H1 (cell line): Measurements from ENCODE around the gene CBY2.

ENCODE experiments used
- BRCA1 ChIP-seq: IDR thresholded peaks from 2 replicates; pipeline ENCODE4 v1.6.1; 2012; ENCODE audit warnings: low read depth, low read length, improper control_type of control experiment
- CEBPB ChIP-seq: IDR thresholded peaks from 2 replicates; pipeline ENCODE4 v1.6.1; 2012; ENCODE audit warnings: low read depth, low read length
- EZH2 ChIP-seq: fragments of 200-600 bp; sonication (generic); IDR thresholded peaks from 2 replicates; pipeline ENCODE4 v1.7.1; 2012; ENCODE audit warnings: low read depth, mild to moderate bottlenecking, moderate library complexity, low read length, inconsistent platforms; ENCODE audit not compliant: severe bottlenecking
- JUND ChIP-seq: IDR thresholded peaks from 2 replicates; pipeline ENCODE4 v1.6.1; 2011; ENCODE audit warnings: mild to moderate bottlenecking, improper control_type of control experiment, low read length
- POU5F1 ChIP-seq: IDR thresholded peaks from 2 replicates; pipeline ENCODE4 v1.6.1; 2011; ENCODE audit warnings: low read depth, mild to moderate bottlenecking, low read length, moderate library complexity
- RBBP5 ChIP-seq: IDR thresholded peaks from 2 replicates; pipeline ENCODE4 v1.7.1; 2012; ENCODE audit warnings: low read depth, mild to moderate bottlenecking, inconsistent platforms, low read length, moderate library complexity, borderline replicate concordance
- TAF1 ChIP-seq: IDR thresholded peaks from 2 replicates; pipeline ENCODE4 v1.6.1; 2011; ENCODE audit warnings: mild to moderate bottlenecking, low read depth, low read length
- TBP ChIP-seq: IDR thresholded peaks from 2 replicates; pipeline ENCODE4 v1.6.1; 2011; ENCODE audit warnings: low read depth, low read length, improper control_type of control experiment
- TF ChIP-seq, protein P1 (sequence below), 3 experiments: IDR thresholded peaks; 1 replicate in 2 of 3; 2 replicates in 1 of 3; pipeline versions ENCODE4 v1.5.1 to v1.6.1; 2011; ENCODE audit warnings: low read length in 3 of 3, mild to moderate bottlenecking in 3 of 3, inconsistent platforms in 2 of 3, low read depth in 1 of 3, moderate library complexity in 1 of 3; ENCODE audit not compliant: insufficient read depth in 1 of 3; ENCODE audit errors: control extremely low read depth in 1 of 3

GRCh38 chr13:45654633-45655349 is 47.3 kb upstream of the CBY2 start:
- TF ChIP-seq, protein P1, sequence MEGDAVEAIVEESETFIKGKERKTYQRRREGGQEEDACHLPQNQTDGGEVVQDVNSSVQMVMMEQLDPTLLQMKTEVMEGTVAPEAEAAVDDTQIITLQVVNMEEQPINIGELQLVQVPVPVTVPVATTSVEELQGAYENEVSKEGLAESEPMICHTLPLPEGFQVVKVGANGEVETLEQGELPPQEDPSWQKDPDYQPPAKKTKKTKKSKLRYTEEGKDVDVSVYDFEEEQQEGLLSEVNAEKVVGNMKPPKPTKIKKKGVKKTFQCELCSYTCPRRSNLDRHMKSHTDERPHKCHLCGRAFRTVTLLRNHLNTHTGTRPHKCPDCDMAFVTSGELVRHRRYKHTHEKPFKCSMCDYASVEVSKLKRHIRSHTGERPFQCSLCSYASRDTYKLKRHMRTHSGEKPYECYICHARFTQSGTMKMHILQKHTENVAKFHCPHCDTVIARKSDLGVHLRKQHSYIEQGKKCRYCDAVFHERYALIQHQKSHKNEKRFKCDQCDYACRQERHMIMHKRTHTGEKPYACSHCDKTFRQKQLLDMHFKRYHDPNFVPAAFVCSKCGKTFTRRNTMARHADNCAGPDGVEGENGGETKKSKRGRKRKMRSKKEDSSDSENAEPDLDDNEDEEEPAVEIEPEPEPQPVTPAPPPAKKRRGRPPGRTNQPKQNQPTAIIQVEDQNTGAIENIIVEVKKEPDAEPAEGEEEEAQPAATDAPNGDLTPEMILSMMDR (IDR thresholded peaks at IDR 0.05; ENCODE audit: control extremely low read depth in 1 of 3, insufficient read depth in 1 of 3, low read depth in 1 of 3, low read length in 3 of 3), result no peak
- no peak for TF ChIP-seq RBBP5
- no peak for TF ChIP-seq TAF1
- no peak for TF ChIP-seq EZH2
- no peak for TF ChIP-seq TBP
- no peak for TF ChIP-seq CEBPB
- TF ChIP-seq POU5F1, result no peak
- TF ChIP-seq BRCA1, result no peak
- TF ChIP-seq JUND, result no peak
